Loucy (cell line): ENCODE measurements around the gene LRRC28.

Experiments
- H2AFZ ChIP-seq: fragments of 200-600 bp; sonication (generic); 2 replicates; pipeline ENCODE4 v1.6.0; 2016; ENCODE audit warnings: antibody characterized with exemption, mild to moderate bottlenecking, low read length, moderate library complexity
- H3F3A ChIP-seq: fragments of 200-600 bp; 2 replicates; pipeline ENCODE4 v1.6.0; 2016; ENCODE audit warnings: antibody characterized with exemption, low read depth, mild to moderate bottlenecking
- H3K27me3 ChIP-seq: fragments of 200-600 bp; sonication (generic); 2 replicates; pipeline ENCODE4 v1.6.1; 2014; ENCODE audit warnings: low read length, mild to moderate bottlenecking; ENCODE audit not compliant: insufficient read depth, poor library complexity, severe bottlenecking
- H3K36me3 ChIP-seq: fragments of 200-600 bp; sonication (generic); 2 replicates; pipeline ENCODE4 v1.6.1; 2016; ENCODE audit warnings: low read length; ENCODE audit not compliant: insufficient read depth
- H3K4me1 ChIP-seq: fragments of 200-600 bp; sonication (generic); 2 replicates; pipeline ENCODE4 v1.5.1; 2014; ENCODE audit warnings: low read length, mild to moderate bottlenecking; ENCODE audit not compliant: insufficient read depth, poor library complexity, severe bottlenecking
- H3K4me2 ChIP-seq: fragments of 200-600 bp; sonication (generic); 2 replicates; pipeline ENCODE4 v1.6.0; 2014; ENCODE audit warnings: antibody characterized with exemption, low read length, low read depth, mild to moderate bottlenecking; ENCODE audit not compliant: poor library complexity, severe bottlenecking
- H3K4me3 ChIP-seq: fragments of 200-600 bp; sonication (generic); 2 replicates; pipeline ENCODE4 v1.5.1; 2014; ENCODE audit warnings: low read length, mild to moderate bottlenecking, mixed read lengths; ENCODE audit not compliant: poor library complexity, severe bottlenecking
- H3K79me2 ChIP-seq: fragments of 200-600 bp; sonication (generic); 2 replicates; pipeline ENCODE4 v1.6.1; 2014; ENCODE audit warnings: low read length; ENCODE audit not compliant: insufficient read depth
- H3K9ac ChIP-seq: fragments of 200-600 bp; sonication (generic); 2 replicates; pipeline ENCODE4 v1.6.0; 2014; ENCODE audit warnings: mild to moderate bottlenecking, low read depth, low read length, moderate library complexity; ENCODE audit not compliant: poor library complexity, severe bottlenecking
- H3K9me2 ChIP-seq: fragments of 200-600 bp; sonication (generic); replicated peaks from 2 replicates; pipeline ENCODE4 v1.6.1; 2016; ENCODE audit warnings: low read depth, low read length, mixed read lengths
- H3K9me3 ChIP-seq: fragments of 200-600 bp; sonication (generic); 2 replicates; pipeline ENCODE4 v1.6.1; 2014; ENCODE audit warnings: mild to moderate bottlenecking, antibody characterized with exemption, low read length, low read depth; ENCODE audit not compliant: insufficient read depth
- H4K20me1 ChIP-seq: fragments of 200-600 bp; sonication (generic); 2 replicates; pipeline ENCODE4 v1.6.0; 2014; ENCODE audit warnings: antibody characterized with exemption, low read length, mild to moderate bottlenecking; ENCODE audit not compliant: insufficient read depth, poor library complexity, severe bottlenecking
- CTCF ChIP-seq: fragments of 200-600 bp; sonication (generic); conservative IDR thresholded peaks from 2 replicates; pipeline ENCODE4 v1.5.1; 2014; ENCODE audit warnings: mild to moderate bottlenecking, antibody characterized with exemption, low read length
- EZH2phosphoT487 ChIP-seq: fragments of 200-600 bp; IDR thresholded peaks from 2 replicates; pipeline ENCODE4 v1.6.1; 2018; ENCODE audit warnings: antibody characterized with exemption, mild to moderate bottlenecking, moderate library complexity, borderline replicate concordance

The LRRC28 gene

GRCh38 chr15:99386391-99386790, 135.1 kb downstream of the LRRC28 start:
- H4K20me1 ChIP-seq = no peaks in the 10 kb centered on the region
- peaks cover 13% of the 10 kb centered on the region for H3K4me1 ChIP-seq
- no peaks in the 10 kb centered on the region for H3K79me2 ChIP-seq
- H3K27me3 ChIP-seq = no peaks in the 10 kb centered on the region
- H3K36me3 ChIP-seq = no peaks in the 10 kb centered on the region
- H2AFZ ChIP-seq = no peak overlapping the region
- no peak overlapping the region for H3K9ac ChIP-seq
- no peak overlapping the region for H3K4me3 ChIP-seq
- no peaks in the 10 kb centered on the region for H3K9me2 ChIP-seq
- no peaks in the 10 kb centered on the region for H3K9me3 ChIP-seq
- TF ChIP-seq EZH2phosphoT487 (no peak), CTCF (no peak)
- H3K4me2 ChIP-seq = no peak overlapping the region
- no peaks in the 10 kb centered on the region for H3F3A ChIP-seq

GRCh38 chr15:99387421-99388168, 136.3 kb downstream of the LRRC28 start:
- H3K36me3 ChIP-seq = no peaks in the 10 kb centered on the region
- no peaks in the 10 kb centered on the region for H3F3A ChIP-seq
- no peaks in the 10 kb centered on the region for H3K79me2 ChIP-seq
- no peaks in the 10 kb centered on the region for H3K9me2 ChIP-seq
- no peak overlapping the region for H3K9ac ChIP-seq
- no peaks in the 10 kb centered on the region; the same call in 1 of the 2 replicates for H3K9me3 ChIP-seq
- peaks cover 13% of the 10 kb centered on the region for H3K4me1 ChIP-seq
- TF ChIP-seq EZH2phosphoT487 = no peak
- TF ChIP-seq CTCF = no peak
- H3K27me3 ChIP-seq = no peaks in the 10 kb centered on the region
- H4K20me1 ChIP-seq = no peaks in the 10 kb centered on the region
- H3K4me2 ChIP-seq = no peak overlapping the region
- no peak overlapping the region for H2AFZ ChIP-seq
- H3K4me3 ChIP-seq = no peak overlapping the region

- no peaks in the 10 kb centered on the region for H4K20me1 ChIP-seq
- no peak overlapping the region for H3K4me3 ChIP-seq
- no peak overlapping the region for H2AFZ ChIP-seq
- H3K4me1 ChIP-seq = peaks cover 12% of the 10 kb centered on the region
- no peaks in the 10 kb centered on the region for H3K9me2 ChIP-seq
- no peaks in the 10 kb centered on the region; the same call in none of the 2 replicates for H3K9me3 ChIP-seq
- no peak overlapping the region for H3K9ac ChIP-seq
- H3K79me2 ChIP-seq = no peaks in the 10 kb centered on the region
- TF ChIP-seq CTCF (peak; percentile 19; the same call in 1 of the 2 replicates), EZH2phosphoT487 (no peak)
- H3F3A ChIP-seq = no peaks in the 10 kb centered on the region
- no peaks in the 10 kb centered on the region for H3K36me3 ChIP-seq
- H3K4me2 ChIP-seq = no peak overlapping the region
- no peaks in the 10 kb centered on the region for H3K27me3 ChIP-seq
These were observed 139.4 kb downstream of the LRRC28 start for GRCh38 chr15:99390667-99391066.
